Epithelial cell of proximal tubule (primary cell): ENCODE measurements around the gene POLDIP2. TPM values are rescaled to one million over a fixed set of nuclear protein-coding genes. Genes with fewer than 3 reads are reported as not detected.

Source experiments
- DNase-seq: peaks from one replicate; pipeline ENCODE4 v3.0.0-alpha.2; 2011; ENCODE audit warnings: low read depth
- H3K4me3 ChIP-seq: 2 replicates; pipeline ENCODE4 v1.5.1; 2011; ENCODE audit warnings: low read depth, mild to moderate bottlenecking, low read length
- total RNA-seq: library from RNA; depleted of rRNA; stranded (reverse); fragments of >200 nt; gene quantifications from 2 replicates; pipeline ENCODE4 v1.2.3, GENCODE V29; 2015
- TF ChIP-seq, protein P1 (sequence below): conservative IDR thresholded peaks from 2 replicates; pipeline ENCODE4 v1.5.1; 2012; ENCODE audit warnings: low read depth, mild to moderate bottlenecking, low read length

Gene POLDIP2
- total RNA-seq, 1 donor from 2014 or later, result 96.4 TPM

DNA sequence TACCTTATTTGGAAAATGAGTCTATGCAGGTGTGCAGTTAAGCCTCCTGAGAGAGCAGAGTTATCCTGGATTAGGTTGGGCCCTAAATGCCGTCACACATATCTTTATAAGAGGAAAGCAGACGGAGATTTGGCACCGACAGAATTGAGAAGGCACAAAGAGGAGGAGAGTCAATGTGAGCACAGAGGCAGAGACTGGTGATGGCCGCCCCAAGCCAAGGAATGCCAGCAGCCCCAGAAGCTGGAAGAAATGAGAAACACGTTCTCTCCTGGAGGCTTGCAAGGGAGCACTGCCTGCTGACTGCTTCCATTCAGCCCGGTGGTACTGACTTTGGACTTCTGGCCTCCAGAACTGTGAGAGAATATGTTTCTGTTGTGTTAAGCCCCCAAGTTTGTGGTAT, 45.5 kb upstream of the POLDIP2 start:
- DNase-seq, result no peak
- H3K4me3 ChIP-seq, result no peak overlapping the region
- TF ChIP-seq, protein P1, sequence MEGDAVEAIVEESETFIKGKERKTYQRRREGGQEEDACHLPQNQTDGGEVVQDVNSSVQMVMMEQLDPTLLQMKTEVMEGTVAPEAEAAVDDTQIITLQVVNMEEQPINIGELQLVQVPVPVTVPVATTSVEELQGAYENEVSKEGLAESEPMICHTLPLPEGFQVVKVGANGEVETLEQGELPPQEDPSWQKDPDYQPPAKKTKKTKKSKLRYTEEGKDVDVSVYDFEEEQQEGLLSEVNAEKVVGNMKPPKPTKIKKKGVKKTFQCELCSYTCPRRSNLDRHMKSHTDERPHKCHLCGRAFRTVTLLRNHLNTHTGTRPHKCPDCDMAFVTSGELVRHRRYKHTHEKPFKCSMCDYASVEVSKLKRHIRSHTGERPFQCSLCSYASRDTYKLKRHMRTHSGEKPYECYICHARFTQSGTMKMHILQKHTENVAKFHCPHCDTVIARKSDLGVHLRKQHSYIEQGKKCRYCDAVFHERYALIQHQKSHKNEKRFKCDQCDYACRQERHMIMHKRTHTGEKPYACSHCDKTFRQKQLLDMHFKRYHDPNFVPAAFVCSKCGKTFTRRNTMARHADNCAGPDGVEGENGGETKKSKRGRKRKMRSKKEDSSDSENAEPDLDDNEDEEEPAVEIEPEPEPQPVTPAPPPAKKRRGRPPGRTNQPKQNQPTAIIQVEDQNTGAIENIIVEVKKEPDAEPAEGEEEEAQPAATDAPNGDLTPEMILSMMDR, result no peak

DNA sequence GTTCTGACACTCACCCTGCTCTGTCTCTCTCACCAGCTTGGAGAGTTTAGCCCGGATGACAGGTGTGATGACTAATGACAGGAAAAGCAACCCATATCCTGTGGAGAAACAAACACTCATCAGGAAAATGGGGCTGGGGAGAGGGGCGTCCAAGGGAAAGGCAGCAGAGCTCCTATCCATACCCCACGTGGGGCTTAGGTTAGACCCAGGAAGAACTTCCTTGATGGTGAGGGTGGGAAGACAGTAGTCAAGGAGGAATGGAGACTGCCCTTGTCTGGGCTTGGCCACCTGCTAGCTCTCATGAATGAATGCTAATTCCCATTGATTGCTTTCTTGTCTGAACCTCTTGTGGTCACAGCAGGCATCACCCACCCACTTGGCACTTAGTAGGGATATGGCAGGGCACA, 44.9 kb upstream of the POLDIP2 start:
- H3K4me3 ChIP-seq, result no peak overlapping the region
- TF ChIP-seq, protein P1, result no peak
- DNase-seq, result no peak

DNA sequence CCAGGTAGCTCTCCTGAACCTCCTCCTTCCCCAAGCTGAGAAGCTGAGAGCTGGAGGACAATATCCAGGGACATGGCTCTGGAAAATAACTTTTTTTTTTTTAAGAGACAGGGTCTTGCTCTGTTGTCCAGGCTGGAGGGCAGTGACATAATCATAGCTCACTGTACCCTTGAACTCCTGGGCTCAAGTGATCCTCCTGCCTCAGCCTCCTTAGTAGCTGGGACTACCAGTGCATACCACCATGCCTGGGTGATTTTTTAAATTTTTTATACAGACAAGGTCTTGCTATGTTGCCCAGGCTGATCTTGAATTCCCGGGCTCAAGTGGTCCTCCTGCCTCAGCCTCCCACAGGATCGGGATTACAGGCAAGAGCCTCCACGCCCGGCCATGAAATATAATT, 42.5 kb upstream of the POLDIP2 start:
- no peak overlapping the region for H3K4me3 ChIP-seq
- no peak for DNase-seq
- TF ChIP-seq, protein P1, result no peak

DNA sequence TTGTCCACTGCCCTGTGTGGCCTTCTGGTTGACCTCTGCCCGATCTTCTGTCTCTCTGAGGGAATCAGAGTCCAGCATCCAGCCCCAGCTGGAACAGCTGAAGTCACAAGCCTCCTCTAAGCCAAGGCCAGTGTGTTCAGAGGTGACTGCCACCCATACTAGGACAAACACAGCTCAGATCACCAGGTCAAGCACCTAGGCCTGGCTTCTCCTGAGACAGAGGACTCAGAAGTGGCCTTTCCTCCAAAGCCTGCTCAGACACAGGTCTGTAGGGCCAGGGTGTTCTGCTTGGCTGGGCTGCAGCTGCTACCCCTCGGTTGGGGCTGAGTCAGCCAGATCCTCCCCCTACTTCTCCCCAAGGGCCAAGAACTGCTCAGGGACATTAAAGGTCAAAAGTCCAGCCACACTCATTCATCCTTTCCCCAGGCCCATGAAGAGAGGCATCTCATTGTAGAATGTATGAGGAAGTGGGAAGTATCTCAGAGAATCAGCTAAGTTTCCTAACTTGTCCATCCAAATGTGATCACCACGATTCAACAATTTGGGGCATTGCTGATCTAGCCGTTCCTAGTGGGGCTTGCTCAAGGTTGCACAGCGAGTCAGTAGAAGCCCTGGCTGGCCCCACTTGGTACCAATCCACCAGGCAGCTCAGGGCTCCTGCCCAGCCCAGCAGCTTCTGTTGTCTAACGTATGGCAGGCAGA, 41.1 kb upstream of the POLDIP2 start:
- peak; percentile 23 for DNase-seq
- H3K4me3 ChIP-seq, result no peak overlapping the region
- TF ChIP-seq, protein P1, result no peak

DNA sequence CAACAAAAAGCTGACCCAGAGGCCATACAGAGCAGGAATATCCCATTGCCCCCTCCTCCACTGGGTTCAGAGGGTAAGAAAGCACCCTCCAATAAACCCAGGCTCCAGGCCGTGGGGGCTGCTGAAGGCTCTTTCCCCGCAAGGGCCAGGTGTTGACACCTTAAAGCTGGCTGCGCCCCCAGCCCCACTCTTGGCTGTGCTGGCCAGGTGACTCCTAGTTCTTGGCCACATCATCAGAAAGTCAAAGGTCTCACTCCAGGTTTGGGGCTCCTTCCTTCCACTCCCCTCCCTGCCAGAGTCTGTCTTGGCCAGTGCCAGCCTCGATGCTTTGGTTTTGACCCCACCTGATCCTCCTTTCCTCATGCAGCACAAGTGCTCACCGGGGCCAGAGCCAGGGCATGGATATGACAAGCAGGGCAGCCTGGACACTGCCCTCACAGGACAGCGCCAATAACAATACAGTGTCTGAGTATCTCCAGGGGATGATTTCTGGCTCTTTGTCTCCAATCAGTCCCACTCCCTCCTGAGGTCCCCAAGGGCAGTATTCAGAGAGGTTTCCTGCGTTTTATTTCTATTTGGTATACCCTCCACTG, 40.5 kb upstream of the POLDIP2 start:
- TF ChIP-seq, protein P1, result no peak
- no peak for DNase-seq
- H3K4me3 ChIP-seq, result no peak overlapping the region

DNA sequence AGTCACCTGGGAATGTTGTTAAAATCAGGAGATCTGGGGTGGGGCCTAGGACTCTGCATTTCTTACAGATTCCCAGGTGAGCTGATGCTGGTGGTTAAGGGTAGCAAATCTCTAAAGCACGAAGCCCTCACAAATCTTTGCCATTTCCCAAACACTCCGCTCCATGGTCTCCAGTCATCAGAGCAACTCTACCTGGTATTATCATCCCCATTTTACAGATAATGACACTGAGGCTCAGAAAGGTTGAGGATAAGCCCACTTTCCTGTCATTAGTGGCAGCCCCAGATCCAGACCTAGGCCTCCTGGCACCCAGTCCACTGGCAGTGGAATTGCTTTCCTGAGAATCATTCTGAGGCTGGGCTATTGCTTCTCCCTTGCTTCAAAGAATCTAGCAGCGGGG, 39.9 kb upstream of the POLDIP2 start:
- DNase-seq, result no peak
- no peak overlapping the region for H3K4me3 ChIP-seq
- TF ChIP-seq, protein P1, result no peak
